GM20431 (cell line): Measurements from ENCODE around the gene HSF5.

Experiments used
- in situ Hi-C: fragments of 300-500 bp; cut with MseI, MboI; formaldehyde crosslinking; loops from one replicate; pipeline ENCODE4 v1.15.0; 2020; ENCODE audit warnings: low sequenced_read_pairs; ENCODE audit not compliant: unreplicated experiment

HSF5 gene, protein sequence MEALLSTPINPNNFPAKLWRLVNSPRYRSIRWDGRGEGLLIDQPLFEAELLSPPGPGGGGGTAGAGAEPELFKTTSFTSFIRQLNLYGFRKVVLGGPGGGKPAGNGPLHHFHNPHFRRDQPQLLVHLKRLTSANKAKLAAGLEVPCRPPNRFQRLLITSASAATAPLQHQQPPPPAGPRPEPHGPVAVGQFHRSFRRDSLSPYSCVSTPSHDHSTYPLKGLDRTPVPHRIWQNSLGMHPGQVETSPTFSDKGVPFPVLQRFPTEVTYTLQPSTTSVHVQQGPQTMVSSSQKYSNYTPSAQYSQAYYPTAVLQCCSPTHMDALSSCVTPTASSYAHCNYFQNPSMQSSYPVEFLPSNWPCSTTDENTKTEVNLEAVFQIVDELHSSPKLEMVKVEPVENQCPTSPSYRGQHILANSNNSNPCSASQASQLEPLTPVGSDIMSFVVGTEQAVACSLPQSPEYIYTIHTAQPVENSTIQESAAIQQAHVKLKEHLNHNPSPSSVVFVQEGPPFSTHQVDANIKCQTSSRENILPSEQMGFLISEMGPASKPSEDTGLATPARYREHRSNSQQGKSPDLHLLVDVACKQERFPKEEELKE

DNA sequence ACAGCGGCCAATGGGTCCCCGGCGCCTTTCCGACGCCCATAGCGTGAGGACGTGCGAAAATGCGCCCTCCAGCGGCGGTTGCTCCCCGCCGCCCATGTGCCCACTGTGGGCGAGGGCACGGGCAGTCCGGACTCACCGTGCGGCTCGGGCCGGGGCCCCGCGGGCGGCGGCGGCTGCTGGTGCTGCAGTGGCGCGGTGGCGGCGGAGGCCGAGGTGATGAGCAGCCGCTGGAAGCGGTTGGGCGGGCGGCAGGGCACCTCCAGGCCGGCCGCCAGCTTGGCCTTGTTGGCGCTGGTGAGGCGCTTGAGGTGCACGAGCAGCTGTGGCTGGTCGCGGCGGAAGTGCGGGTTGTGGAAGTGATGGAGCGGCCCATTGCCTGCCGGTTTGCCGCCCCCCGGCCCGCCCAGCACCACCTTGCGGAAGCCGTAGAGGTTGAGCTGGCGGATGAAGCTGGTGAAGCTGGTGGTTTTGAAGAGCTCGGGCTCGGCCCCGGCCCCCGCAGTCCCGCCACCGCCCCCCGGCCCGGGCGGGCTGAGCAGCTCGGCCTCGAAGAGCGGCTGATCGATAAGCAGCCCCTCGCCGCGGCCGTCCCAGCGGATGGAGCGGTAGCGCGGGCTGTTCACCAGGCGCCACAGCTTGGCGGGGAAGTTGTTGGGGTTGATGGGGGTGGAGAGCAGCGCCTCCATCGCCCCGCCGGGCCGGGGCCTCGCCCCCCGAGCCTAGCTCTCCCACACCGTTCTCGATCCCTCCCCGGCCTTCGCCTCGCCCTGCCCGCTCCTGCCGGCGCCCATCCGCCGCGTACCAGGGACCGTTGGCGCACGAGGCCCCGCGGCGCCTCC, at the start of gene HSF5:
Gene HSF5, minus strand, starts transcription at position 820 of the 839 bp plus-strand sequence. Its CDS starts 134 bp downstream, at position 686.
- in situ Hi-C loops = no loop called here

DNA sequence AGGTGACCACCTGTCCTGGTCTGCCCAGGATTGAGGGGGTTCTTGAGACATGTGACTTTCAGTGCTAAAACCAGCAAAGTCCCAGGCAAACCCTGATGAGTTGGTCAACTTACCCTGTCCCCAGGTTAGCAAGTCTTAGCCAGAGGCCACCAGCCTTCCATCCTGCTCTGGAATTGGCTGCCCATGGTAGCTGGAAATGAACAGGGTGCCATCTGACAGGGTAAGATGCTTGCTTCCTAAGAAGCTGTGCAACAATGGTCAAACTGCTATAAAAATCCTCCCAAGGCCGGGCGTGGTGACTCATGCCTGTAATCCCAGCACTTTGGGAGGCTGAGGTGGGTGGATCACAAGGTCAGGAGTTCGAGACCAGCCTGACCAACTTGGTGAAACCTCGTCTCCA, 49.1 kb upstream of the HSF5 start:
- in situ Hi-C loops = no loop called here

DNA sequence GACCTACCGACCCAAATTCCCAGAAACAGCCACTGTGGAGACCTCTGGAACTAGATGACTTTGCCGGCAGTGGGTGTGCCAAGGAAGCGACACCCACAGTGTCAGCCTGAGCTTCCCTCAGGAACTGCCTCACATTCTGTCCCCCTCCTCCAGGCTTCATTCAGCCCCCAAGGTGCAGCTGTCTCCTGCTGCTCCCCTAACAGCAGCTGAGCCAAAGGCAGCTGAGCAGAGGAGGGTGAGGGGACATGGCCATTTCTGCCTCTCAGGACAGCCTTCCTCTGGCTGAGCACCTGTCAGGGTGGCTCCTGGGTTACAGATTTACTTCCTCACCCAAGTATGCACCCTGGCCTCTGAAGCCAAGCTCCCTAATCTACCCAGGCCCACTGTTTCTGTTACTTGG, 48.3 kb upstream of the HSF5 start:
- in situ Hi-C loops = no loop called here

DNA sequence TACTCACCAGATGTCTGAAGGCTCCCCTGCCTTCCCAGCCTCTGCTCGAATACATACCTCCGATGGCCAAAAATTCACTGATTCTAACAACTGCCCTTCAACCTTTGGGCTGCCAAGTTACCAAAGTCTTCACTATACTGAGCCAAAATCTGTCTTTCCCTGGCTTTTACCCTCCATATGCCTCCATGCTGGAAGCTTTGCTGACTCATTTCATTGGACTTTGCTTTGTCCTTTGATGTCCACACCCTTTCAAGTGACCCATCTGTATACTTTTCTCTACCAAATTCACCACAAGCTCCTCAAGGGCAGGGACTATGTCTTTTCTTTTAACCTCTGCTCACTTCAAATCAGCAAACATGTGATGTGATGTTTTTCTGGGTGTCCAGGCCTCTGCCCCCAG, 47.2 kb upstream of the HSF5 start:
- in situ Hi-C loops = no loop called here

DNA sequence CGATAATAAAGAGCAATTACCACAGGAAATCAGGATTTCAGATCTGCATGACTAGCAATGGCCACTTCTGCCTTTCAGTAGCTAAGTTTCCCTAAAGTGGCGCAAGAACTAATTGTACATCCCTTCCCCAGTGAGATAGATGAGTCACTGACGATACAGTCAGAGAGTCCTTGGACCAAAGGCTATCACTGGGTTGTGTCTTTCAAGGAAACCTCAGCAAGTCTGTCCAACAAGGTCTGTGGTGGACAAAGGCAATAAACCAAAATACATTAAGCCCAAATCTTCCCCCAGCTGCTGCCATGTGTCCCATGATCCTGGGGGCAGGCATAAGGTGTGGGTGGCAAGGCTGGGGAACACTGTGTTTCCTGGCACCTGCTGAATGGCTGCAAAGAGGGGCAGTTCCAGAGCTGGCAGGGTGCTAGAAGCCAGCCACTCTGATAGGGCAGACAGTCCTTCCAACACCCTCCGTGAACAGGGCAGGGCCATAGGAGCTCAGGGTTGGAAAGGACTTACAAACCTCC, 46.8 kb upstream of the HSF5 start:
- in situ Hi-C loops = no loop called here

DNA sequence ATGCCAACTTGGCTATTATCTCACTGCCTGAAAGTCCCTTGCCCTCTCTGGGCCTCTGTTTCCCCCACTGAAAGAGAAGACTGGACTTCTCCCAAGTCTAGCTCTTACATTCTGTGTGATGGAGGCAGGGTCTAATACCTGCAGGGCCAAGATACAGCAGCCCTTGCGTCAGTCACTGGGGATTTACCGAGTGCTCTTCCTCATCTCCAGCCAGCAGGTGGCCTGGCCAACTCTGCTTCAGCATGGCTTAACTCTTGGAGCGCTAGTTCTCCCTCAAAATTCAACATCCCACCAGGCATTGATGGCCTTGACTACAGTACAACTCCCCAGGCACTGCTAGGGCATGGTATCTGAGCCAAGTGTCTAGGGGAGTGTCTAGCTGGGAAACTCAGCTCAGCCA, 46.1 kb upstream of the HSF5 start:
- in situ Hi-C loops = no loop called here

DNA sequence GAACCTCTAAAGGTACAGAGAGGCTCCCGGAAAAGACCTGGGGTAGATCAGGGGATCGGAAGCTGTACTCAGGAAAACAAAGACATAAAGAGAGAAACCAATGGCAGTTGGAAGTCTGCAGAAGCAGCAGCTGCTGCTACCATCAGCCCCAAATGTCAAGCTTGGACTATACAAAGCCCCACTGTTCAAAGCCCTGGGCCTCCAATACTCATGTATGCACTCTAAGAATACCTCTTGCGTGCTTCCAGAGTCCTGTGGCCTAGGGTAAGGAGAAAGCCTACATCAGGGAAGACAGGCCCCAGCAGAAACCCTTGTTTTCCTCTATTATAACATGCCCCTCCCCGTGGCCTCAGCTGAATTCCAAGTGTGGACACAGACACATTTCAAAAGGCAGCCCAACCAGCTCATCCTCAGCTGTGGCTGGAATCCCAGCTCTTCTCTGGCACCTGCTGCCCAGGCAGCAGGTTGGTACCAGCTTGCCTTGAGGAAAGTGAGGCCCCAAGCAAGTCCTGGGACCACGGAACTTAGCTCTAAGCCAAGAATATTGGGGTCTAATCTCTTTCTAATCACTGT, 45.5 kb upstream of the HSF5 start:
- in situ Hi-C loops = no loop called here

DNA sequence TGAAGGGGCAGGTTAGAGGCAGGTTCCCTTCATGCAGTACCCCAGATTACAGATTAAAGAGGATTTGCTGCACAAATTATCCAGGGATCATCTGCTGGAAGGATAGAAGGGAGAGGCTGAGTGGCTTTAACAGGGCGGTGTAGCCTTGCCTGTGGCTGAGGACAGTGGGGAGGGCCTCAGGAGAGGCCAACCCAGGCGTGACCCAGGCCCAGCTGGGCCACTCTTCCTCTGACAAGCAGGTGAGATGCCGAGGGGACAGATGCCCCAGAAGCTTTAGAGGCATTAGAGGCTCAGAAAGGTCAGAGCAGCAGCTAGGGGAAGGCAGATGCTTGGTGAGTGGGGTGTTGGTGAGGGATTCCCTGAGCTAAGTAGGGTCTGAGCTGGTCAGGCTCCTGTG, 44.3 kb upstream of the HSF5 start:
- in situ Hi-C loops = no loop called here

DNA sequence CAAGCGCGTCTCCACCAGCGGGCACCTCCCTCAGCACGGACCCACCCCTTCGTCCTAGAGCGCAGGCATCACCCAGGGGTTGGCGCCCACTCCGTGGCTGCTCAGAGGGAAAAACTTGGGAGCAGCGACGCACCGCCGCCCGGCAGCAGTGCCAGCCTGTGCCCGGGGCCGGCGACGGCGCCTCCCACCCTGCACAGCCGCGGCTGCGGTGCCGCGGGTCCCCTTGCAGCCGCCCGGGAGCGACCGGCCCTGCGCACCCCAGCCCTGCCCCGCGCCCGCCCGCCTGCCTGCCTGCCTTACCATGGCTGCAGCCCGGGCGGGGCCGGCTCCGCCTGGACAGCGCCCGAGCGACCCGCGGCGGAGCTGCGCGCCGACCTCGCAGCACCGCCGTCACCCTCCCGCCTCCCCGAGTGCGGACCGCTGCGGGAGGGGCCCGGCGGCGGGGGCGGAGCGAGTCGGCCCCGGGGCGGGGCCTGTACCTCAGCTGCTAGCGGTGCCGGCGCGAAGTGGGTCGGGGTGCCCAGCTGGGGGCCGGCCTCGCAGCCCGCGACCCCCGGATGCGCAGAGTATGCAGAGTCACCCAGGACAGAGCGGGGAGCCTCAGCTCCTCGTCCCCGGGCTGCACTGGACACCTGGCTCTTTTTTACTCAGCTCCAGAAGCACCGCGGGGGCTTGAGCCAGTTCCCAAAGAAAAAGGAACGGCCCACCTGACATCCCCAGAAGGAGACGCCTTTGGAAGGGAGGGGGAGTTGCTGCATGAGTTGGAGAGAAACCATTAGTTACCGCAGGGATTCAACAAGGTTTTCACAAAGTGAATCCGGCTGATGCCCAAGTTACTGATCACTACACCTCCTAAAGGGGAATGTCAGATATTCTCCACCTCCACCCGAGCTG, 43.7 kb upstream of the HSF5 start:
- in situ Hi-C loops = no loop called here

DNA sequence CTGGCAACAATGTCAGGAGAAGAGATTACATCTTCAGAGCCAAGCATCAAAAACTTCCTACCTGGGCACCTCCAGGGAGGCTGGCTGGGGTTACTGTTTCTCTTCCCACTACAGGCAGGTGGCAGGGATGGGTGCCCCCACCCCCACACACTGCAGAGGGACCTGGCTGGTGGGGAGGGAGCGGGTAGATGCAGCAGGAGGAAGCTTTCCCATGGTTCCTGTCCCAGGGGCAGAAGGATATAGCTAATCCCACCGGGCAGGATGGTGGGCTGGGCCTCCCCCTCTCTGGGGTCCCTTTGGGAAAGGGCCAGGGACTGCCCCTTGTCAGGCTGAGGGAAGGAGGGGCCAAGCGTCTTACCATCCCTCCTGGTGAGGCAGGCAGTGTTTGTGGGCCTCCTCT, 42.9 kb upstream of the HSF5 start:
- in situ Hi-C loops = no loop called here

DNA sequence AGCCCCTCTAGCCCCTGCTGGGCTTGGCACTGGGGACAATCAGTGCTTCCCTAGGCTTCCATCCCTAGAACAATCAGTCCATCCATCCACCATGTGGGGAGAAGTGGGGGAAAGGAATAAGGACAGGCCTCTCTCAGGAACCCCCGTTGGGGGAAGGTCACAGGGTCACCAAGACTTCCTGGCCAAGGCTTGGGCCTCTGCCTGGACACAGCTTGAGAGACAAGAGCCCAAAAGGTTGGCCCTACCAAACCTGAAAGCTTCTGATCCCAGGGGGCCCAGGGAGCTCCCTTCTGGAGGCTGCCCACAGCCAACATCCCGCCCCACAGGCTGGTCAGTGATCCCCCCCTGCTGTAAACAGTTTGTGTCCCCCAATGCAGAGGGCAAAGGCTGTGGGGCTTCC, 42.4 kb upstream of the HSF5 start:
- in situ Hi-C loops = no loop called here

DNA sequence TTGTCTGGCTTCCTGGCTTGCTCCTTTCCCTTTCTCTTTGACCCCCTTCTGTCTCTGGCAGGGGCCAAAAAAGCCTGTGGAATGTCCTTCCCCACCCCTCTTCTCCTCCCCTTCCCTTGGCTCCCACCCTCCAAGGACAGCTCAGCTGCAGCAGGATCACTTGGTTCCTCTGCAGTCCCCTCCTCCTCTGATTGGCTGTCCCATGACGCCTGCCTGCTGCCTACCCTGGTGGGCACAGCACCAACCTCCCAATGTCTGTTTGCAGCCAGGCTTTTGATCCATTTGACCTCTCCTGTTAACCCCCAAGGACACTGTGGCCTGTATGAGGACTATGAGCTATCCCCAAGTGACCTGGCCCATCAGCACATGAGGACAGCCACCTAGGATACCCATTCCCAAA, 41.1 kb upstream of the HSF5 start:
- in situ Hi-C loops = no loop called here

DNA sequence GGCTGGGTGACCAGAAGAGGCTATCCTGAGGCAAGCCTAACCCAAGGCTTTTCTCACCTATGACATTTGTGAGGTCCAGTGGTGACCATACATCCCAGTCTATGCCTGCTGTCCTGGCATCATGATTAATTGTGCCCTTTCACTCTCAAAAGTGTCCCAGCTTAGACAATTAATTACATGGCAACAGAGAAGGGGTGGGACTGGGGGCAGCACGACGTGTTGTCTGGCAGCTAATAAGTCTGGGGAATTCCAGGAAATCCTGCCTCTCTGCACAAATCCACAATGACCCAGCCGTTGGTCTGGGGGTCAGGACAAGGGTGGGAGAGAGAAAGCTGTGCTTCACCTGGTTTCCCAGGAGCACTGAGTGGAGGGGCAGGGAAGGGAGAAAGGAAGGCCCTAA, 40.2 kb upstream of the HSF5 start:
- in situ Hi-C loops = no loop called here

DNA sequence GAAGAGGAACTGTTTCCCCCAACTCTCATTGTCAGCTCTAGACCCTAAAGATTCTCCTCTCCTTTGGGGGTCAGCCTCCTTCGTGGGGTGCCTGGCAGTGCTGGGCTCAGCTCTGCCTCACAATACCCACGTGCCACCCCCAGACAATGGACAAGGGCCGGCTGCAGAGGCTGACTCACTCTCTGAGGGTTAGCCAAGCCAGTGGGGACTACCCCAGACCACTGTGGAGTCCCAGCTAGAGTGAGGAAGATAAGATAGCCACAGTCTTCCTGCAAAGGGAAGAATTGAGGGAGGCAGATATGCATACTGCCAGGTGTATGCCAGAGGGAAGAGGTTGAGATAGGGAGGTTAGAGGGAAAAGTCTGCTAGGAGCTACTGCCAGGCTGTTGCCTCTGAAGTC, 39.7 kb upstream of the HSF5 start:
- in situ Hi-C loops = no loop called here

DNA sequence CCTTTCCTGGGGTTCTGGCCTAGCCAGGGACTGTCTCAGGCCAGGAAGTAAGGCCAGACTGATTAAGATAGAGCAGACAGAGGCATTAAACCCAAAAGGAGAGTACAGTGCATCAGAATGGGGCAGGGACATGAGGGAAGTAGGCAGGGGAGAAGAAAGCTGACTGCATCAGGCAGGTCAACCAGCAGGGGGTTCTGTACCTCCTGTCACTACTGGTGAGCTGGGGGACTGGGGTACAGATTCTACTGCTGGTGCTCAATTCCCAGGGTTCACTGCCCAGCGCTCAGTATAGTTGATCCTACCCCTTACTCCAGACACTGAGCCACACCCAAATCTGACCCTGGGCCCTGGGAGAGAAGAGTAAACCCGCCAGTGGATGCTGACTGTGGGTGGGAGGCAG, 39.1 kb upstream of the HSF5 start:
- in situ Hi-C loops = no loop called here

DNA sequence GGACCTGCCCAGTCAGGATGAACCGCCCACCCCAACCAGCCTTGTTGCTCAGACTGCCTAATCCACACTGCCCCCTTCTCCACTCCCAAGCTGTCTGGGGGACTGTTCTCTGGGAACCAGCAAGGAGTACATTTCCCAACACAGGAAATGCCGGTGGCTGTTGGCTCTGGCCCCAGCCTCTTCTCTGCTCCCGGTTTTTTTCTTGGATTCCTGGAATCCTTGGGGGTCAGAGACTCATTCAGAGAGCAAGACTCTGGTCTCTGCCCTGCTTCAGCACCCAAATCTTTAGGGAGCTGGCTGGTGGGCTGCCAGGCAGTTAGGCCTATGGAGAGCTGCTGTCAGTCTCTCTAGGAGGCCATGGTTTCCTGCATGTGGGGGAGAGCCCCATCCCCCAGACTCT, 37.0 kb upstream of the HSF5 start:
- in situ Hi-C loops = no loop called here

DNA sequence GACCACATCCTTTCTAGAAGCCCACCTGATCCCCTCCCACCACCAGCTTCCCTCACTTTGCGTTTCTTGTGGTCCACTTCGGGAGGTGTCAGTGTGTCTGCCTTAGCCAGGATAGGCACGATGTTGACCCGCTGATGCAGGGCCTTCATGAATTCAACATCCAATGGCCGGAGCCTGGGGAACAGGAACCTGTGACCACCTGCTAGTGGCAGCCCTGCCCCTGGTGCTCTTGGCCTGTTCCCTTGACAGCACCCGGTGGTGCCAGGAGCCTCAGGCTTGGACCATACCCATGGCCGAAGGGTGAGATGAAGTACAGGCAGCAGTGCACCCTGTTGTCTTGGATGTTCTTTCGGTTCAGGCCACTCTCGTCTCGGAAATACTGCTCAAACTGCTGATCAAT, 33.5 kb upstream of the HSF5 start:
- in situ Hi-C loops = no loop called here

DNA sequence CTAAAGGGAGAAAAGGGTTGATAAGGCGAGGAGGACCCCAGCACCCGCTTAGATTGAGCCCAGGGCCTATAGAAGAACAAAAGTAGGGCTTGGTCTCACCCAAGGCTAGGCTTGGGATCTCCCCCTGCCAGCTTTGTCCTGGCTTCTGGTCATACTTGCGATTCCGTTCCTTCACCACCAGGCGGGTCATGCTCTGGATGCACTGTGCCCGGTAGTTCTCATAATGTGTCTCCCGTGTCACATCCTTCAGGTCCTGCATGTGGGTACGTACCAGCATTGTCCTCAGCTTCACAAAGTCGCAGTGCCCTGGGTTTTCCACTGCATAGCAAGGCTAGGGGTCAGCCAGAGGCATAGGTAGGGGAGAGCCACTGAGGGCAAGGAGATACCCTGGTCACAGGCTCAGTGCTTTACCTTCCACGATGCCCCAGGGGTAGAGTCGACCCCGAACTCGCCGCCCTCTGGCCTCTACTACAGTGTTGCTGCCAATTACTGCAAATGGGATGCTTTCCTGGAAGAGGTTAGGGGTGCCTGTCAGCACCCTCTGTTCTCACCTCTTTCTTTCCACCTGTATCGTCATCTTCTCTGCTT, 32.7 kb upstream of the HSF5 start:
- in situ Hi-C loops = no loop called here

DNA sequence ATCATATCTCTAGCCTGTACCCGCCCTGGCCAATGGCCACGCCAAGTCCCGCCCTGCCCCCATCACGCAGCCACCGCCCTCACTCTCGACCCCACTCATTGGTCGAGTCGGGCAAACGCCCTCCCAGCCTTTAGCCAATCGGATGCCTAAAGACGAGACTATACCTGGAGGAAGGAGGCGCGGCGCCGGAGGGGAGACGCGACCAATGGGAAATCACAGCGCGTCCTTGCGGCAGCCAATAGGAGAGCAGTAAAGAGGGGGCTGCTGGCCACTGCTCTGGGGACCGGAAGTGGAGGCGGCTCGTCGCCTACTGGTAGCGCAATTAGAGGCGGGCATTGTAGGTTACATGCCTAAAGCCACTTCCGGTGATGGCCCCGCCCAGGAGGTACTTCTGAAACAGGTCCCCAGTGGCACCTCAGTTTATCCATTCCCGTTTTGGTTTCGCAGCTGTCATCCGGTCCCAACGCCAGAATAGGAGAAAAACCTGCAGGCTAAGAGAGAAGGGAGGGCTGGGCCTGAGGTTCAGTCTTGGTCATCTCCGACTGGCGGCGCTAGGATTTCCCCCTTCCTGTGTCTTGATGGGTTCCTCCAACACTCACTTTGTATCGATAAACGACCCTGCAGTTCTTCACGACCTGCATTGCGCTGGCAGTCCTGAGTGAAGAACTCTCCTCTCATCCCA, 29.9 kb upstream of the HSF5 start:
- in situ Hi-C loops = no loop called here
